Skeletal muscle satellite cell (primary cell): ENCODE results near the gene KBTBD13. TPM values are rescaled to one million over a fixed set of nuclear protein-coding genes. Genes with fewer than 3 reads are reported as not detected.

Experiments
- H3K27me3 ChIP-seq: 2 replicates; pipeline ENCODE4 v1.7.0; 2013; ENCODE audit warnings: low read length; ENCODE audit not compliant: control insufficient read depth, insufficient read depth
- H3K36me3 ChIP-seq: 2 replicates; pipeline ENCODE4 v1.7.0; 2013; ENCODE audit warnings: mild to moderate bottlenecking, control low read depth, low read length; ENCODE audit not compliant: insufficient read depth
- H3K4me1 ChIP-seq: 2 replicates; pipeline ENCODE4 v1.7.0; 2013; ENCODE audit warnings: low read length; ENCODE audit not compliant: control insufficient read depth, insufficient read depth
- H3K4me2 ChIP-seq: 2 replicates; pipeline ENCODE4 v1.7.0; 2013; ENCODE audit warnings: mild to moderate bottlenecking, low read length
- H3K4me3 ChIP-seq: 2 replicates; pipeline ENCODE4 v1.7.0; 2013; ENCODE audit warnings: low read length
- H3K9ac ChIP-seq: 2 replicates; pipeline ENCODE4 v1.7.0; 2013; ENCODE audit warnings: mild to moderate bottlenecking, low read depth, low read length, moderate library complexity
- H3K9me3 ChIP-seq: replicated peaks from 2 replicates; pipeline ENCODE4 v1.7.0; 2013; ENCODE audit warnings: mild to moderate bottlenecking, control low read depth, low read length
- total RNA-seq: library from RNA; depleted of rRNA; stranded (reverse); fragments of >200 nt; gene quantifications from 2 replicates; pipeline ENCODE4 v1.2.3, GENCODE V29; 2012; rRNA removed

Gene KBTBD13
- total RNA-seq = not detected in 2 replicates

GRCh38 chr15:65076486-65077290, at the start of gene KBTBD13:
Gene KBTBD13, plus strand, starts transcription at chr15:65076746. Its CDS starts 70 bp downstream, at chr15:65076816.
- no peaks in the 10 kb centered on the region for H3K9me3 ChIP-seq
- H3K4me3 ChIP-seq = no peak within 1 kb of the TSS
- no peak within 1 kb of the TSS for H3K9ac ChIP-seq
- H3K4me1 ChIP-seq = no peaks in the 10 kb centered on the region
- no peak within 1 kb of the TSS for H3K4me2 ChIP-seq
- H3K27me3 ChIP-seq = peaks cover 37% of the 10 kb centered on the region
- no peaks in the 10 kb centered on the region for H3K36me3 ChIP-seq

- no peaks in the 10 kb centered on the region for H3K9me3 ChIP-seq
- peaks cover 10% of the 10 kb centered on the region for H3K4me1 ChIP-seq
- no peak overlapping the region for H3K9ac ChIP-seq
- peaks cover 24% of the 10 kb centered on the region for H3K36me3 ChIP-seq
- H3K4me3 ChIP-seq = no peak overlapping the region
- peaks cover 2% of the 10 kb centered on the region for H3K27me3 ChIP-seq
- no peak overlapping the region for H3K4me2 ChIP-seq
These were observed 49.8 kb upstream of the KBTBD13 start for GRCh38 chr15:65026756-65027155.

GRCh38 chr15:65027593-65027992, 49.0 kb upstream of the KBTBD13 start:
- Histone ChIP-seq H3K27me3 (peaks cover 6% of the 10 kb centered on the region), H3K4me1 (peaks cover 11% of the 10 kb centered on the region), H3K36me3 (peaks cover 24% of the 10 kb centered on the region), H3K4me3 (no peak overlapping the region), H3K9ac (no peak overlapping the region), H3K4me2 (peak overlapping the region; percentile 96), H3K9me3 (no peaks in the 10 kb centered on the region)

- peaks cover 19% of the 10 kb centered on the region for H3K36me3 ChIP-seq
- H3K27me3 ChIP-seq = peaks cover 6% of the 10 kb centered on the region
- peak overlapping the region; percentile 96 for H3K4me2 ChIP-seq
- peak overlapping the region; percentile 99 for H3K4me3 ChIP-seq
- no peaks in the 10 kb centered on the region for H3K9me3 ChIP-seq
- H3K9ac ChIP-seq = peak overlapping the region; percentile 87
- H3K4me1 ChIP-seq = peaks cover 17% of the 10 kb centered on the region
These were observed 48.2 kb upstream of the KBTBD13 start for GRCh38 chr15:65028338-65028737.

GRCh38 chr15:65028921-65029735, 47.4 kb upstream of the KBTBD13 start, which contains the start of gene MTFMT:
Gene MTFMT, minus strand, starts transcription at chr15:65029639. Its CDS starts 26 bp downstream, at chr15:65029613.
- Histone ChIP-seq H3K4me3 (peak within 1 kb of the TSS; percentile 99), H3K4me2 (peak within 1 kb of the TSS; percentile 96), H3K9me3 (no peaks in the 10 kb centered on the region), H3K36me3 (peaks cover 16% of the 10 kb centered on the region), H3K4me1 (peaks cover 17% of the 10 kb centered on the region), H3K27me3 (peaks cover 6% of the 10 kb centered on the region), H3K9ac (peak within 1 kb of the TSS; percentile 87)

- Histone ChIP-seq H3K27me3 (peaks cover 6% of the 10 kb centered on the region), H3K36me3 (peaks cover 12% of the 10 kb centered on the region), H3K4me3 (peak overlapping the region; percentile 99), H3K9me3 (no peaks in the 10 kb centered on the region), H3K9ac (no peak overlapping the region), H3K4me1 (peaks cover 17% of the 10 kb centered on the region), H3K4me2 (peak overlapping the region; percentile 96)
These were observed 46.8 kb upstream of the KBTBD13 start for GRCh38 chr15:65029736-65030208.

GRCh38 chr15:65032801-65033537, 43.6 kb upstream of the KBTBD13 start:
- Histone ChIP-seq H3K4me1 (peaks cover 12% of the 10 kb centered on the region), H3K36me3 (no peaks in the 10 kb centered on the region), H3K4me3 (no peak overlapping the region), H3K9ac (no peak overlapping the region), H3K9me3 (no peaks in the 10 kb centered on the region), H3K27me3 (peaks cover 6% of the 10 kb centered on the region), H3K4me2 (no peak overlapping the region)

GRCh38 chr15:65033659-65034269, 42.8 kb upstream of the KBTBD13 start:
- Histone ChIP-seq H3K4me2 (no peak overlapping the region), H3K9ac (no peak overlapping the region), H3K27me3 (peaks cover 6% of the 10 kb centered on the region), H3K9me3 (no peaks in the 10 kb centered on the region), H3K4me3 (no peak overlapping the region), H3K4me1 (peaks cover 7% of the 10 kb centered on the region), H3K36me3 (no peaks in the 10 kb centered on the region)

GRCh38 chr15:65034719-65035118, 41.8 kb upstream of the KBTBD13 start:
- H3K27me3 ChIP-seq = peaks cover 6% of the 10 kb centered on the region
- H3K36me3 ChIP-seq = no peaks in the 10 kb centered on the region
- H3K4me3 ChIP-seq = no peak overlapping the region
- H3K4me1 ChIP-seq = peaks cover 7% of the 10 kb centered on the region
- no peaks in the 10 kb centered on the region for H3K9me3 ChIP-seq
- no peak overlapping the region for H3K4me2 ChIP-seq
- H3K9ac ChIP-seq = no peak overlapping the region

GRCh38 chr15:65037309-65037708, 39.2 kb upstream of the KBTBD13 start:
- Histone ChIP-seq H3K9me3 (no peaks in the 10 kb centered on the region), H3K4me3 (no peak overlapping the region), H3K36me3 (no peaks in the 10 kb centered on the region), H3K9ac (no peak overlapping the region), H3K4me2 (no peak overlapping the region), H3K27me3 (no peaks in the 10 kb centered on the region), H3K4me1 (peaks cover 7% of the 10 kb centered on the region)
